ENCODE measurements around the gene CHST5. TPM values are rescaled to one million over a fixed set of nuclear protein-coding genes. Genes with fewer than 3 reads are reported as not detected.
A peak's percentile ranks its signal among the peaks of the same experiment; 100 is the strongest.
"Not testable (repeated sequence)": the region's sequence is repeated elsewhere in the genome, so short reads cannot be mapped to it uniquely, and the experiment has no call there.

Gene CHST5
- total and polyA plus RNA-seq, 2 donors (not counting 1 experiment from before 2014, with no cell fraction given) = 0.99 TPM; not detected in 1

DNA sequence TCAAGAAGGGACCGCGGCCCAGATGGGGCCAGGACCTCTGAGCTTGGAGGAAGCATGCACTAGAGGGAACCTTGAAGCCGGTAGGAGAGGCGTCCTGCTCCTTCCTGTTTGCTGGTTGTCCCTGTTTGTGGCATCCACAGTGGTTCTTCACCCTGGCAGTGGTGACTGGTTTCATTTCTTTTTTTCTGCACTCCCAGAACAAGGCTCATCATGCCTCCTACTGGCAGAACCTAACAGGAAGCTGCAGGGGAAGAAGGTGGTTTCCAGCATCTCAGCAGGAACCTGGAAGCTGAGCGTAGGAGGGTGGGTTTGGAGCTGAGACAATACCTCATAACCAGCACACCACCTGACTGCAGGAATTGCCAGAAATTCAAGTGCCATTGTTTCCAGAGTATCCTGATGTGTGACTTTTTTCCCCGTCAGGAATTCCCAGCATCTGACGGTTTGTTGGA is 14.3 kb upstream of the CHST5 start:
- ATAC-seq (ENCODE audit: low read depth) = peak; percentile 80
- WGBS (ENCODE audit: insufficient coverage) = 42% methylated on average over 4 of the region's 7 CpGs
- H3K27ac Mint-ChIP-seq = no peak overlapping the region

DNA sequence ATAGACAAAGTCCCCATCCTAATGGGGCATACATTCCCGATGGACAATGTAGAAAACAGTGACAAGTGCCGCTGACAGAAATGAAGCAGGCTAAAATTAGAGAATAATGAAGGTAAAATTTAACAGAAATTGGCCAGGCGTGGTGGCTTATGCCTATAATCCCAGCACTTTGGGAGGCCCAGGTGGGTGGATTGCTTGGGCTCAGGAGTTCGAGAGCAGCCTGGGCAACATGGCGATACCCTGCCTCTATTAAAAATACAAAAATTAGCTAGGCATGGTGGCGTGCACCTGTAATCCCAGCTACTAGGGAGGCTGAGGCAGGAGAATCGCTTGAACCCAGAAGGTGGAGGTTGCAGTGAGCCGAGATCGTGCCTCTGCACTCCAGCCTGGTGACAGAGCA is 12.5 kb upstream of the CHST5 start:
- H3K27me3 Mint-ChIP-seq, POLR2A ChIA-PET: not testable (repeated sequence)

More for the DNA sequence above, 14.3 kb upstream of the CHST5 start:
- peak; percentile 74 for DNase-seq
- intact Hi-C loops (cut with micrococcal nuclease) = loop anchor here (1.0 kb wide), 1 partner anchor 33 kb away; no protein-coding TSS in a partner anchor
- Histone ChIP-seq H3K79me2 (ENCODE audit: control insufficient read depth, insufficient read depth, low read length) (no peaks in the 10 kb centered on the region), H3K36me3 (replicated peaks in 1 of 2; ENCODE audit: control extremely low read depth in 1 of 2, control insufficient read depth in 1 of 2, extremely low read depth in 1 of 2, insufficient read depth in 2 of 2, low read length in 1 of 2) (no peaks in the 10 kb centered on the region), H3K9me3 (ENCODE audit: control extremely low read depth in 1 of 3, control insufficient read depth in 2 of 3, insufficient read depth in 1 of 3, low read length in 2 of 3) (no peaks in the 10 kb centered on the region), H3K27ac (ENCODE audit: low read length in 2 of 2) (no peak overlapping the region), H3K4me3 (ENCODE audit: control extremely low read depth in 1 of 5, extremely low read depth in 1 of 5, insufficient read depth in 1 of 5, low read depth in 2 of 5, low read length in 4 of 5) (no peak overlapping the region), H2AFZ (ENCODE audit: insufficient read depth, low read depth, low read length, poor library complexity, severe bottlenecking) (peak overlapping the region; percentile 43), H4K20me1 (ENCODE audit: control insufficient read depth, insufficient read depth, low read length, poor library complexity, severe bottlenecking) (no peaks in the 10 kb centered on the region), H3K27me3 (replicated peaks in 1 of 4; ENCODE audit: control extremely low read depth in 1 of 4, control insufficient read depth in 3 of 4, insufficient read depth in 4 of 4, low read length in 3 of 4) (peaks cover 0 to 6% (median 0%) of the 10 kb centered on the region in 4 experiments), H3K4me1 (ENCODE audit: control insufficient read depth in 2 of 2, insufficient read depth in 2 of 2, low read length in 2 of 2) (peaks cover 8 to 13% of the 10 kb centered on the region in 2 donors), H3K9ac (ENCODE audit: low read length) (no peak overlapping the region), H3K4me2 (replicated peaks; ENCODE audit: low read depth, low read length, poor library complexity, severe bottlenecking) (peak overlapping the region; percentile 26)
- no peak for TF ChIP-seq EZH2 (IDR thresholded peaks at IDR 0.05; ENCODE audit: borderline replicate concordance, insufficient read depth, low read depth, low read length, poor library complexity, severe bottlenecking)
- TF ChIP-seq, protein P1, sequence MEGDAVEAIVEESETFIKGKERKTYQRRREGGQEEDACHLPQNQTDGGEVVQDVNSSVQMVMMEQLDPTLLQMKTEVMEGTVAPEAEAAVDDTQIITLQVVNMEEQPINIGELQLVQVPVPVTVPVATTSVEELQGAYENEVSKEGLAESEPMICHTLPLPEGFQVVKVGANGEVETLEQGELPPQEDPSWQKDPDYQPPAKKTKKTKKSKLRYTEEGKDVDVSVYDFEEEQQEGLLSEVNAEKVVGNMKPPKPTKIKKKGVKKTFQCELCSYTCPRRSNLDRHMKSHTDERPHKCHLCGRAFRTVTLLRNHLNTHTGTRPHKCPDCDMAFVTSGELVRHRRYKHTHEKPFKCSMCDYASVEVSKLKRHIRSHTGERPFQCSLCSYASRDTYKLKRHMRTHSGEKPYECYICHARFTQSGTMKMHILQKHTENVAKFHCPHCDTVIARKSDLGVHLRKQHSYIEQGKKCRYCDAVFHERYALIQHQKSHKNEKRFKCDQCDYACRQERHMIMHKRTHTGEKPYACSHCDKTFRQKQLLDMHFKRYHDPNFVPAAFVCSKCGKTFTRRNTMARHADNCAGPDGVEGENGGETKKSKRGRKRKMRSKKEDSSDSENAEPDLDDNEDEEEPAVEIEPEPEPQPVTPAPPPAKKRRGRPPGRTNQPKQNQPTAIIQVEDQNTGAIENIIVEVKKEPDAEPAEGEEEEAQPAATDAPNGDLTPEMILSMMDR (IDR thresholded peaks at IDR 0.05) = no peak
- POLR2A ChIA-PET = interaction anchor here (0.5 to 0.7 kb wide), 4 partner anchors 10 to 214 kb away, joined by 3 to 4 read pairs (median 3); no protein-coding TSS in a partner anchor
- Mint-ChIP-seq H3K27me3 (no peaks in the 10 kb centered on the region), H3K9me3 (ENCODE audit: insufficient read depth) (no peaks in the 10 kb centered on the region), H3K4me1 (peaks cover 12% of the 10 kb centered on the region), H3K4me3 (no peak overlapping the region)
- CTCF ChIA-PET = interaction anchor here (0.6 to 1.9 kb wide), 9 partner anchors 13 to 97 kb away, joined by 3 to 11 read pairs (median 4); partner anchors contain the start of genes ADAT1, KARS1 and TERF2IP

More for the DNA sequence above, 12.5 kb upstream of the CHST5 start:
- H3K79me2 ChIP-seq (ENCODE audit: control insufficient read depth, insufficient read depth, low read length); DNase-seq; H3K9me3 ChIP-seq (ENCODE audit: control extremely low read depth in 1 of 3, control insufficient read depth in 2 of 3, insufficient read depth in 1 of 3, low read length in 2 of 3); H3K36me3 ChIP-seq (replicated peaks in 1 of 2; ENCODE audit: control extremely low read depth in 1 of 2, control insufficient read depth in 1 of 2, extremely low read depth in 1 of 2, insufficient read depth in 2 of 2, low read length in 1 of 2); H3K4me2 ChIP-seq (replicated peaks; ENCODE audit: low read depth, low read length, poor library complexity, severe bottlenecking); H3K4me3 Mint-ChIP-seq; H3K27me3 ChIP-seq (replicated peaks in 1 of 4; ENCODE audit: control extremely low read depth in 1 of 4, control insufficient read depth in 3 of 4, insufficient read depth in 4 of 4, low read length in 3 of 4); ATAC-seq (ENCODE audit: low read depth); H4K20me1 ChIP-seq (ENCODE audit: control insufficient read depth, insufficient read depth, low read length, poor library complexity, severe bottlenecking); H3K27ac ChIP-seq (ENCODE audit: low read length in 2 of 2); H3K4me1 Mint-ChIP-seq; H3K4me1 ChIP-seq (ENCODE audit: control insufficient read depth in 2 of 2, insufficient read depth in 2 of 2, low read length in 2 of 2); intact Hi-C loops (cut with micrococcal nuclease); H3K9me3 Mint-ChIP-seq (ENCODE audit: insufficient read depth); H3K4me3 ChIP-seq (ENCODE audit: control extremely low read depth in 1 of 5, extremely low read depth in 1 of 5, insufficient read depth in 1 of 5, low read depth in 2 of 5, low read length in 4 of 5); H3K9ac ChIP-seq (ENCODE audit: low read length); CTCF ChIA-PET; H2AFZ ChIP-seq (ENCODE audit: insufficient read depth, low read depth, low read length, poor library complexity, severe bottlenecking); H3K27ac Mint-ChIP-seq: not testable (repeated sequence)
- 100% methylated on average over 2 of the region's 9 CpGs for WGBS (ENCODE audit: insufficient coverage)

All from B cell (primary cell).